SHP77 treated with DMSO at 0.1 percent for 48 hours (cell line): ENCODE results near the gene CDH23.
"Not testable (repeated sequence)": the region's sequence is repeated elsewhere in the genome, so short reads cannot be mapped to it uniquely, and the experiment has no call there.

Experiments
- DNase-seq: peaks from one replicate; lab custom pipeline; 2025; lab: John Stamatoyannopoulos, UW

Gene CDH23

DNA sequence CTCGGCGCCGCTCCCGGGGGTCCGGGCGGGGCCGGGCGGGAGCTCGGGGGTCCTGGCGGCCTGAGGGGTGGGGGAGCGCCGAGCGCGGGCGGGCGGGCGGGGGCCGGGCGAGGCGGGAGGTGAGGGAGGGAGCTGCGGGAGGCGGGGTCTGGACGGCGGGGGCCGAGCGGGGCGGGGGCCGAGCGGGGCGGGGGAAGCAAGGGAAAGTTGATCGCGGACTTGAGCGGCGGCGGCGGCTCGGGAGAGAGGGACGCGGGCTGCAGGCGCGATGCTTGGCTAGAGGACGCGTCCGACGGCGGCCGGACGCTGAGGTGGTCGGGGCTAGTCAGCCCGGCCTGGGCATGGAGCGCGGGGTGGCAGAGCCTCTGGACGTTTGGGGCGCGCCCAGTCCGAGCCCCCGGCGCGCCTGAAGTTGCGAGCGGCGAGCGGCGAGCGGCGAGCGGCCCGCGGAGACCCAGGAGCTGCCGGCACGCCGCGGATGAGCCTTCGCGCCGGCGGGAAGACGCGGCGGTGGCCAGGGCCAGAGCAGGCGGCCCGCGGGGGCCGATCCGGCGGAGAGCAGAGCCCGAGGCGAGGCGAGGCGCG, at the start of gene CDH23:
Gene CDH23, plus strand, starts transcription at position 210 of the 585 bp plus-strand sequence. CDS start 42,912 bp downstream, outside the sequence.
- DNase-seq: no peak

DNA sequence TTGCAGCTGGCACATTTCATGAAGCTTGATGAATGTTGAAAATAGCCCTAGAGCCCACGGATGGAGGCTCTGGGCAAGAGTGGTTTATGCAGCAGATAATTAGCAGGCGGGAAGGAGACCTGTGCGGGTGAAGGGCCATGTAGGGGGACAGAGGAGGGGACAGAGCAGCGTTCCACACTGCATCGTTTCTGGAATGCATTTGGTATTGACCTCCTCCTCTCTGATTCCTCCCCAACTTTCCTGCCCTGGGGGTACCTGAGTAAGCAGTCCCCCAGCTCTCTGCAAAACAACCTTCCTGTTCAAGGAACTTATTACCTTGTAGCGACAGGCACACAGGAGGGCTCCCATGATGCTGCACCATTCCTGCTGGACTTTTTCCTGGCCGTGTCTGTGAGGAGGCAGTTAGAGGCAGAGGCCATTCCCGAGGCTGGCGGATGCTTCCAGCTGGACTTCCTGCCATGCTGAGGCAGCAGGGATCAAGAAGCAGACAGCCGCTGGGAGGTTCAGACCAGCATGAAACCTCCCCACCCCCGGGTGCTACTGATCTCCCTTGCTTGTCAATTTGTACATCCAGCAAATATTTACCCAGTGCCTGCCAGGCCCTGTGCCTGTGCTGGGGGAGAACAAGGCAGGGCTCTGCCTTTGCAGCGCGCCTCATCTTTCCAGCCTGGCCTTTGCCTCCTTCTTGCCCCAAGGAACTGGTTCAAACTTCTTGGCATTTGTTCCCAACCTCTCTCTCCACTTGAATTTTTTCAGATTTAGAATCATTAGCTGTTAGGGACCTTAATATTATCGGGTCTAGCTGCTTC, 48.9 kb upstream of the CDH23 start:
- DNase-seq: peak; percentile 18

DNA sequence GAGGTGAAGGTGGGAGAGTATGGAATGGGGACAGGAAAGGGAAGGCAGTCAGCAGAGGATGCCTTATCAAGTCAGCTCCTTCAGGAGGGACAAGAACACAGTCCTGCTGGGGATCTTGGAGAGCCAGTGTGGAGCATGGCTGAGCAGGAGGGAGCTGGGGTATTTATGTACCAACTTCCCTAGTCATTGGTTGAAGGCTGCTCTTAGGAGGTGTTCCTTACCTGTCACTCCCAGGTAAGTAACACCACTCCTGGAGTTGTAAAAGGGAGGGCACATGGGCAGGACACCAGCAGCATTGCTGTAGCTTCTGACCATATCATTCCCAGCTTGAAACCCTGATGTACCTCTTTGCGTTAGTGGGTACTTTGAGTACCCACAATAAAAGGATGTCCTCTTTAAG, 47.9 kb upstream of the CDH23 start:
- no peak for DNase-seq

DNA sequence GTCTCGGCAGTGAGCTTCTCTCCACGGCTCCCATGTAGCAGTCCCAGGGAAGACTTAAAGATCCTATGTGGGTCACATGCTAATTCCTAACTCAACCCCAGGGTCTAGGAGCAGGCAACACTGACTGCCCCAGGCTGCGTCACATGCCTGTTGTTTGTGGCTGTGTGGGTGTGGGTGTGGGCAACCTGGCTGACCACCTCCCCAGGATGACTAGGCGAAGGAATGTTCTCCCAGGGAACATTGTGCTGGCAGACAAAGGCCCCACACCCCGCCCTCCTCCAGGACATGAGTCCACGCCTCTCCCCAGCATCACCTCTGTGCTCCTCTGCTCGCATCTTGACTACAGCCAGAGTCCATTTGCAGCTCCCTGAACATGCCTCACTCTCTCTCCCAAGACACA, 47.3 kb upstream of the CDH23 start:
- DNase-seq: no peak

DNA sequence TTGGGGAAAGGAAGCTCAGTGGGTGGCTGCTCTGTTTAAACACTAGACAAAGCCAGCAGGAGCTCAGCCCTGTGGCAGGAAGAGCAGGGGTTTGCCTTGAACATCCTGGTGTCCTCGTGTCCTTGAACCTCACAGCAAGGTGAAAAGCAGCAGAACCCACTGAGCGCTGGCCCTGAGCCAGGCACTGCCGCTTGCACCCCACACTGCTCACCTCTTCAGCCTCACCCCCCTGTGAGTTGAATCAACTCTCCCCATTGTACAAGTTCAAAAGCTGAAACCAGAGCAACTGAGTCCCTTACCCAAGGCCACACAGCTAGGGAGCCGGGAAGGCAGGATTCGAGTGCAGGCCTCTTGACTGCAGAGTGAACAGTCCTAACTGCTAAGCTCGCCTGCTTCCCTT, 45.6 kb upstream of the CDH23 start:
- no peak for DNase-seq

DNA sequence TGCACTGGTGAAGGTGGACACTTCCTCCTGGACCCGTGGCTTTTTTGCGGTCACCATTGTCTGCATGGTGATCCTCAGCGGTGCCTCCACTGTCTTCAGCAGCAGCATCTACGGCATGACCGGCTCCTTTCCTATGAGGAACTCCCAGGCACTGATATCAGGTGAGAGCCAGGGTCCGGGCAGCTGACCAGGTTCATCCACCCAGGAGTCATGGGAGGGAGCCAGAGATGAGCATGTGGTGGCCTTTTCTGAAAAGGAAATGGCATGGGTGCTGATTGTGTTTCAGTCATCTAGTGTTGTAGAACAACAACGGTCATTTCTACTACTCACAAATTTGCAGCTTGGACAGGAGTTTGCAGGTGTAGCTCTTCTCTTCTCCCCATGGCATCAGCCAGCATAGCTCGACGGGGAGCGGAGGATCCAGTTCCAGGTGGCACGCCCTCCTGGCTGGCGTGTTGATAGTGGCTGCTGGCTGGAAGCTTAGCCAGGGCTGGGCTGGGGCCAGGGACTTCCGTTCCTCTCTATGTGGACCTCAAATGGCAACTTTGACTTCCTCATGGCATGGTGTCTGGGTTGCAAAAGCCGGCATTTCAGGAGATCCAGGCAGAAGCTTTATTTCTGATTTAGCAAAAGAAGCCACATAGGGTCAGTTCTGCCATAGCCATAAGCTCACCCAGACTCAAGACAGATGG, 44.9 kb upstream of the CDH23 start:
- no peak for DNase-seq

DNA sequence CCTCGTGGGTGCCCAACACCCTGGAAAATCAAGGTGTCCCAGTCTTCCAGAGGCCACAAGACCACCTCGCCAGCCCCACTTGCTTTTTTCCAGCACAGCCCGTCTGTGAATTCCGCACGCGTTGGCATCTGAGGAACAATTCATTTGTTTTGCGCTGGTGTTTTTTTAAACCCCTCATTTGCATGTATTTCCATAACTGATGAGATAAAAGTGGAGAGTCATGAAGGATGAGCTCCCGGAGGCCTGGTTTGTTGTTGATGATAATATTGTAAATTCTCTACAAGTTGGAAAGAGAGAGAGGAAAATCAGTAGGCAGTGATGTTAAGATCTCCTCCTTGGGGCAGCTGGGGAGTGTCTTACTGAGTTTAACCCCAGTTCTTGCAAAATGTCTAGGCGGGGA, 43.1 kb upstream of the CDH23 start:
- DNase-seq: no peak

DNA sequence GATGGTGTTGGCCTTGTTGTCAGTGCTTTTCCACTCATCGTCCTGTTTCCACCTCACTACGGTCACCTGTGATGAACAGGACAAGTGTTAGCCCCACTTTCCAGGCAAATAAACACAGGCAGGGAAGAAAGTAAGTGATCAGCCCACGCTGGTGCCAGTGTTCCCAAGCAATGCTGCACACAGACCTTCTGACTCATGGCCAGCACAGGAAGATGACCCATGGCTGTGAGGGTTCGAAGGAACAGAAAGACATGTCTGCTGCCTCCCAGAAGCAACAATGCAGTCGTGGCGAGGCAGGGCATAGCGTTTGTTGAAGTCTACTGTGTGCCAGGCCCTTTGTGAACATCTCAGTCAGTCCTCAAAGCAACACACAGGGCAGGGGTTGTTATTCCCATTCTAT, 41.9 kb upstream of the CDH23 start:
- DNase-seq: no peak

DNA sequence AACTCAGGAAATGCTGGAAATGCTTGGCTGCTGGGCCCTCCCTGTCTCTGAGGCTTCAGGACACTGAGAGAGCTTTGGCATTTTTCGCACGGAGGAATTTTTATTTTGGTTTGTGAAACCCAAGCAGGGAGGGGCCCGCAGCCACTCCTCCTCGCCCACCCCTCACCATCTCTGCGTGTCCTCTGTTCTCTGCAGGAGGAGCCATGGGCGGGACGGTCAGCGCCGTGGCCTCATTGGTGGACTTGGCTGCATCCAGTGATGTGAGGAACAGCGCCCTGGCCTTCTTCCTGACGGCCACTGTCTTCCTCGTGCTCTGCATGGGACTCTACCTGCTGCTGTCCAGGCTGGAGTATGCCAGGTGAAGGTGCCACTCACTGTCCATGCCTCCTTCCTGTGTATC, 40.8 kb upstream of the CDH23 start:
- no peak for DNase-seq

DNA sequence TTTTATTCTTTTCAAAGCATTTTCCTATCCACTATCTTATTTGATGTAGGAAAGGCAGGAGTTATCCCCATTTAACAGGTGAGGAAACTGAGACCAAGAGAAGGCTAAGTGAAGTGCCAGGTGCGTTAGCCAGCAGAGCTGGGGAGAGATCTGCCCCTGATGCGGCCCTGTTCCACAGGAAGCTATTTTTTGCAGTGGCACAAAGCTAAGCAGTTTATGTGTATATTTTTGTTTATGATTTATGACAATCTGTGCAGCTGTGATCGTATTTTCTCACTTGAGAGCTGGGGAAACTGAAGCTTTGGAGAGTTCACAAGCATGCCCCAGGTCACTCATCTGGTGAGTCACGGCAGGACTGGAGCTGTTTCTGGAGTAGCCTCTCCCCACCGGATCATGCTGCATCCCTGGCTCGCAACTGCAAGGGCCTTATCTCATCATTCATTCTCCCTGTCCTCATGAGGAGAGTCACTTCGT, 38.9 kb upstream of the CDH23 start:
- no peak for DNase-seq

DNA sequence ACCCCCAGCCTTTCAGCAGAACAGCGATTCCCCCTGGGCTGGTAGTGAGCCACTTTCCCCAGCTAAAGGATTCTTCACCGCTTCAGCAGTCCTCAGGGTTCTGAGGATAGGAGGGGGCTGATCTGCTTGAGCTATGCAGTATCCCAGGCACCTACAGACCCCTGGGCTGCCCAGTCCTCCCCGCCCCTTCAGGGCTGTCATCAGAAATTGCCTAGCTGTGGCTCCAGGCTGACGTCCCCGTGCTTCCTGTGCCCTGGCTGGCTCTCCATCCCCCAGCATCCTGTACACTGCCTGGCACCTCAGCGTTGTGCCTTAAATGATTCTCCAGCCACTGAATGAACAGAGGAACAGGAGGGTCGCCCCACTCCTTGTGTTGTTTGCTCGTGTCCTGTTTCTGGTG, 38.4 kb upstream of the CDH23 start:
- no peak for DNase-seq

DNA sequence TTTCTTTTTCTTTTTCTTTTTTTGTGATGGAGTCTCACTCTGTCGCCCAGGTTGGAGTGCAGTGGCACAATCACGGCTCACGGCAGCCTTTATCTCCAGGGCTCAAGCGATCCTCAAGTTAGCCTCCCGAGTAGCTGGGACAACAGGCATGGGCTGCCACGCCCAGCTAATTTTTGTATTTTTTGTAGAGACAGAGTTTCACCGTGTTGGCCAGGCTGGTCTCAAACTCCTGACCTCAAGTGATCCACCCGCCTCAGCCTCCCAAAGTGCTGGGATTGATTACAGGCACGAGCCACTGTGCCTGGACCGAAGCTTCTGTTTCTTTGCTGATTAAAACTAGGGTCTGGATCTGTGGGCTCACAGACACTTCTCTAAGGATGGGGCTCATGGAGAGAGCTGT, 37.8 kb upstream of the CDH23 start:
- DNase-seq: not testable (repeated sequence)

DNA sequence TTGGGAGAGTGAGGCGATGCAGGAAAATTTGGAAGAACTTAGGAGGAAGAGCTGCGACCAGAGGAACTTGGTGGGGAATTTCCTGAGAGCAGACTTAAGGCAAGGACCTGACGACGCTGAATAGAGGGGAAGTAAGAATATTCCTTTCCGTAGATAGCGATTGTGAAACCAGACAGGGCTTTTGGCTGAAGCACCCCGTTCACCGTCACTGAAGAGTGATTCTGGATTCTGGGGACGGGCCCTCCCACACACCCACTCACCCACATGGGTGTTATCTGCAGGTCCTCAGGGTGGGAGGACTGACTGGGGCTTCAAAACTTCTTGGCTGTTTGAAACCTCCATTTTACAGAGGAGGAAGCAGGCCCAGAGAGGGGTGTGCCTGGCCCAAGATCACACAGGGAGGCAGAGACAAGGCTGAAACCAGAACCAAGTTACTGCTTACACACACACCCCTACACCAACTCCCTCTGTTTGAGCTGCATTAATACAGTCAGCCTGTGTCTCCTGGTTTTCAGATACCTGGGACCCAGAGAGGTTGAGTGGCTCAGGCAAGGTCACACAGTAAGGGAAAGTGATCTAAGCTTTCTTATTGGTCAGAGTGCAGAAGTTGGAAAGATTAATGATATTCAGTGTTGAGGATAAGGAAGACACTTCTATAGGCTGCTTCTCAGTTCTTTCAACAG, 37.2 kb upstream of the CDH23 start:
- no peak for DNase-seq

DNA sequence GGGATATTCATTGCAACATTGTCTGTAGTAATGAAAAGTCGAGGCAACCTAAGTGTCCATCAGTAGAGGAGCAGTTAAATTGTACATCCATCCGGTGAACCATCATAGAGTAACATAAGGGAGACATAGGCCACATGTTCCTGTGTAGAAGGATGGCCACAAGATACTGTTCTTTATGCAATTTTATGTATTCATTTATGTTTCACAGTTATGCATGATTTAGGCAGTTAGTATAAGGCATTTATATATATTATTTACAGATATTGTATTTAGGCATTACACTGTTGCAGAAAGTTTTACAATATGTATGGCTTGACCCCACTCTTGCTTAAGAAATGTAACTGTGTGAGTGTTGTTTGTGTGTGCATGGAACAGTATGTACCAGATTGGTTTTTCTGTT, 36.0 kb upstream of the CDH23 start:
- no peak for DNase-seq

DNA sequence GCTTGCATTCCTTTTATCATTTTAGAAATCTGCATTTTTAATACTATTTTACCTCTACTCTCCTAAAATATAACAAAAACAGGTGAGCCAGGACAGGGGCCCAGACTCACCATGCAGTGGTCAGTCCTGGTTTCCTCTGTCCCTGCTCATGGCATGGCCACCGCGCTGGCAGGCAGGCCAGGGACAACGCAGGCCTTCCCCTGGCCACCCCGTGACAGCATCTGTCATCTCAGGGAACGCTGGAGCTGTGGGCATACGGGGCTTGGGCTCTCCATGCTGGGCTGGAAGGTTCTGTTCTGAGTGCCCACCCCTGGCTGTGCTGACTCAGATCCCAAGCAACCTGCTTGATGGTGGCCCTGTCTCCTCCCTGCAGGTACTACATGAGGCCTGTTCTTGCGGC, 35.1 kb upstream of the CDH23 start:
- DNase-seq: no peak

DNA sequence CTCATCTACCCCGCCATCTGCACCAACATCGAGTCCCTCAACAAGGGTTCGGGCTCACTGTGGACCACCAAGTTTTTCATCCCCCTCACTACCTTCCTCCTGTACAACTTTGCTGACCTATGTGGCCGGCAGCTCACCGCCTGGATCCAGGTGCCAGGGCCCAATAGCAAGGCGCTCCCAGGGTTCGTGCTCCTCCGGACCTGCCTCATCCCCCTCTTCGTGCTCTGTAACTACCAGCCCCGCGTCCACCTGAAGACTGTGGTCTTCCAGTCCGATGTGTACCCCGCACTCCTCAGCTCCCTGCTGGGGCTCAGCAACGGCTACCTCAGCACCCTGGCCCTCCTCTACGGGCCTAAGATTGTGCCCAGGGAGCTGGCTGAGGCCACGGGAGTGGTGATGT, 34.6 kb upstream of the CDH23 start:
- DNase-seq: no peak

DNA sequence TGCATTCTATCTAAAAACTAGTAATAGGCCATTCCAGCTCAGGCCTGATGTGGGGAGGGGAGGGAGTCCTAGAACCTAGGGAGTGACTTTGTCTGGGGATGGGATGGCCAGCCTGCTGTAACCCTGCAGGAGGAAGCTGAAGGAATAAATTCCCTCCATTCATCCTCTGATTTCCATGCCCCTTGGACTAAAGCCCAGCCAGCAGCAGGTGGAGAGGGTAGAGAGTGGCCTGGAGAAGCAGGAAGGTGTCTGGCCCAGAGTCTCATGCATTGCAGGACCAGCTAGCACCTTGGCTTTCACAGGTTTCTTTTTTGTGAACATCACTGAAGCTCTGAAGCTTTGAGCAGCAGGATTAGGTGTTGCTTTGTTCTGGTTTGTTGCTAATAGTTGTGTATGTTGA, 32.8 kb upstream of the CDH23 start:
- DNase-seq: no peak

DNA sequence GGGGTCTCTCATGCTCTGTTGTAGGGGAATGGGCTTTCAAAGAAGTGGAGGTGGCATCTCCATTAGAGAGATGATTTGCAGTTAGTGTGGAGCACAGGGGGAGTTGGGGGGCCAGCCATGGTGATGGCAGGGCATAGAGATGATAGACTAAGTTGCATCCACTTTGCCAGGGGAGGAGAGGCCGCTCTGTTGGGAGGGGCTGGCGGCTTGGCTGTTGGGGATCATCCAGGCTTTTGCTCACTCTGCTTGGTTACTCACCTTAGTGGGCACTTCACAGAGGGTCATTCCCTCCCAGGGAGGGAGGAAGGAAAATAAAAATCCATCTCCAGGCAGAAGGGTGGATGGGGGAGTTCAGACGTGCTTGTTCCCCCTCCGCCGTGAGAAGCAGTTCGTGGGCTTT, 31.4 kb upstream of the CDH23 start:
- no peak for DNase-seq

DNA sequence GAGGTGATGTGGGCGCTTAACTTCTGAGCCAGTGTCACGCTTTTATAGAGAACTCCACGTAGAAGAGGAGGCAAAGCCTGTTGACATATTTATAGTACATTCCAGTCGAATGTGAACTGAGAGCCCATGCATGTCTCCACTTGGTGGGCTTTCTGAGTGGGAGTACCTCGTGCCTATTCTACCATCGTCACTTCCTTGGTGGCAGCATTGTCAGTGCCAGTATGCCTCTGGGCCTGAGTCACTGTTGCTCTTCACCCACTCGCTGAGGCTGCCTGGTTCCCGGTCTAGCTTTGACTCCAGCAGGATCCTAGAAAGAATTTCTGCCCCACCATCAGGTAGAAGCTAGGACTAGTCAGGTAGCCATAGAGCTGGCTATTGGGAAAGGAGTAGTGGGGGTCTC, 30.0 kb upstream of the CDH23 start:
- DNase-seq: no peak

DNA sequence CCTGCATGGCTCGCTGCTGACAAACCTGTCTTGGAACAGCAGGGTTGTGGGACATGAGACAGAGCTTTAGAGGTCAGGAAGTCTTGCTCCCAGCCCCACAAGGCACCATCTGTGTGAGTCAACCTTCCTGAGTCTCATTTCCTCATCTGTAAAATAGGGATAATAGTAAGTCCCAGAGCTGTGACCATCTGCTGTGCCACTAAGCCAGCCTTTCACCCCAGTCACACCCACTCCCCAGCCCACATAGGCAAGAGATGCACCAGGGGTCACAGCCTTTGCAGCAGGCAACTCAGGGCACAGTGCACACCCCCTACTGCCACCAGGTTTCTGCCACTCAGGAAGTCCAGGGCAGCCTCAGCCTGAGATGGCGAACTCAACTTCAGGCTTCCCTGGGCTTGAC, 29.4 kb upstream of the CDH23 start:
- DNase-seq: no peak

DNA sequence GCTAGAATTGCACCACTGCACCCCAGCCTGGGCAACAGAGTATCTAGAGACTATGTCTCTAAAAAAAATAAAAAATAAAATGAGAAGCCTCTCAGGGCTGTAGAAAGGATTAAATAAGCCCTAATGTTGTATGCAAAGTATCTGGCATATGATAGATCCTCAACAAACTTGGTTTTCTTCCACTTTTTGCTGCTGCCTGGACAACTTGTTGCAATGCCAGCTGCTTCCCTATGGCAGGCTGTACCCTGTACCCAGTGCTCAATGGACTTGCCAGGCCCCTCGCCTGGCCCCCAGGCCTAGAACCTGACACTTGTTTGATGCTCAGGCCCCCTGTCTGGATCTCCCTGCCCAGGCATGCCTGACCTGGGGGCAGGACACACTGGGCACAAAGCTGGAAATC, 28.5 kb upstream of the CDH23 start:
- no peak for DNase-seq

DNA sequence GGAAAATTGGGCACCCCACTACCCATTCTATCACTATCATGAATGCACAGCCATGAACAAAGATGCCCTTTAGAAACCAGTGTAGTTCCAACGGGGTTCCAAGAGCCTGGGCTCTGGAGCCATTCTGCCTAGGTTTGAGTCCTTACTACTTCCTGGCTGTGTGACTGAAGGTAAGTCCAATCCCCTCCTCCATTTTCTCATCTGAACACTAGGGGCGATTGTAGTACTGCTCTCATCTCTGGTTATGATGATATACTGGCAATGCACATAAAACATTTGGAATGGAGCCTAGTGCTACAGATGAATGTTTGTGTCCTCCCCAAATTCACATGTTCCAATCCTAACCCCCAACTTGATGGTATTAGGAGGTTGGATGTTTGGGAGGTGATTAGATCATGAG, 28.1 kb upstream of the CDH23 start:
- DNase-seq: no peak

DNA sequence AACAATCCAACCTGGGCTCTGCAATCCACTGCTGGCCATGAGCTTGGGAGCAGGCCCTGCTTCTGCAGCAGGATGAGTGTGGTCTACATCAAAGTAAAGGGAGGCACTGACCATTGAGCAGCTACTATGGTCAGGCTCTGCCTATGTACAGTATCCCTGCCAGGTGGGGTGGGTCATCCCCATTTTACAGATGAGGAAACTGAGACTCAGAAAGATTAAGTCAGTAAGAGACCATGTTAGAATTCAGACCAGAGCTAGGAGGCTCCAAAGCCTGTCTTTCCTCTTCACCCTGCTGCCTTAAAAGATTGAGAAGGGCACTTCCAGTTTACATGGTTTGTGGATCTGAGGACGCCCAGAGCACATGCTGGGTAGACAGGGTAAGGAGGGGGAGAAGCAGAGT, 27.1 kb upstream of the CDH23 start:
- DNase-seq: no peak
